ENCODE measurements around the gene TRAFD1. TPM values are rescaled to one million over a fixed set of nuclear protein-coding genes. Genes with fewer than 3 reads are reported as not detected.

Gene TRAFD1
- polyA plus RNA-seq, 1 experiment: 73.4 TPM

DNA sequence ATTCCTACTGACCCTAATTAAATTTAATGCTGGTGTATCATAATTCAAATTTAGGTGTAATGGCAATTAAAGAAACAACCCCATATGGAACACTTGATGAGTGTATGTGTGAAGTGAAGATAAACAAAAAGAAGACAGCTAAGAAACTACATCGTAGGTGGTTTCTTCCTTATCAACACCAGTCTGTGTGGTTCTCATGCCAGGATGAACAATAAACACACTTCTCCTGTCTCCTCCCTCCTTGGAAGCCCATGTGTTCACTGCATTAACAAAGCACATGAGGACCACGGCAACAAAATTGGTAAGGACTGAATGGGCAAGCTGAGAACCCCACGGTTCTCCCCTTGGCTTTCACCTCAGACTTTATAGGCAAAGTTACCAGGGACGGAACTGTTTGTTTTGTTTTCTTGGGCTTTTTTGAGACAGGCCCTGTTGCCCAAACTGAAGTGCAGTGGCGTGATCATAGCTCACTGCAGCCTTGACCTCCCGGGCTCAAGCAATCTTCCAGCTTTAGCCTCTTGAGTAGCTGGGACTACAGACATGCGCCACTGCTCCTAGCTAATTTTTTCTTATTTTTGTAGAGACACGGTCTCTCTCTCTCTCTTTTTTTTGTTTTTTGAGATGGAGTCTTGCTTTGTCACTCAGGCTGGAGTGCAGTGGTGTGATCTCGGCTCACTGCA lies 71.0 kb downstream of the TRAFD1 start:
- ChIA-PET POLR2A (no interaction called here), CTCF (interaction anchor here (0.9 to 5.6 kb wide), 4 partner anchors 192 to 222 kb away, joined by 3 to 79 read pairs (median 5); no protein-coding TSS in a partner anchor)
- no peaks in the 10 kb centered on the region for H3K27me3 ChIP-seq (ENCODE audit: control insufficient read depth, insufficient read depth, low read length)
- TF ChIP-seq, protein P1, sequence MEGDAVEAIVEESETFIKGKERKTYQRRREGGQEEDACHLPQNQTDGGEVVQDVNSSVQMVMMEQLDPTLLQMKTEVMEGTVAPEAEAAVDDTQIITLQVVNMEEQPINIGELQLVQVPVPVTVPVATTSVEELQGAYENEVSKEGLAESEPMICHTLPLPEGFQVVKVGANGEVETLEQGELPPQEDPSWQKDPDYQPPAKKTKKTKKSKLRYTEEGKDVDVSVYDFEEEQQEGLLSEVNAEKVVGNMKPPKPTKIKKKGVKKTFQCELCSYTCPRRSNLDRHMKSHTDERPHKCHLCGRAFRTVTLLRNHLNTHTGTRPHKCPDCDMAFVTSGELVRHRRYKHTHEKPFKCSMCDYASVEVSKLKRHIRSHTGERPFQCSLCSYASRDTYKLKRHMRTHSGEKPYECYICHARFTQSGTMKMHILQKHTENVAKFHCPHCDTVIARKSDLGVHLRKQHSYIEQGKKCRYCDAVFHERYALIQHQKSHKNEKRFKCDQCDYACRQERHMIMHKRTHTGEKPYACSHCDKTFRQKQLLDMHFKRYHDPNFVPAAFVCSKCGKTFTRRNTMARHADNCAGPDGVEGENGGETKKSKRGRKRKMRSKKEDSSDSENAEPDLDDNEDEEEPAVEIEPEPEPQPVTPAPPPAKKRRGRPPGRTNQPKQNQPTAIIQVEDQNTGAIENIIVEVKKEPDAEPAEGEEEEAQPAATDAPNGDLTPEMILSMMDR (IDR thresholded peaks at IDR 0.05; ENCODE audit: low read depth, low read length): no peak
- DNase-seq (ENCODE audit: low read depth, low spot score): no peak
- H3K4me3 ChIP-seq (ENCODE audit: low read depth, low read length): no peak overlapping the region
- H3K27ac ChIP-seq (ENCODE audit: low read depth, low read length): no peak overlapping the region
- H3K9me3 ChIP-seq (ENCODE audit: control insufficient read depth, insufficient read depth, low read length): no peaks in the 10 kb centered on the region

DNA sequence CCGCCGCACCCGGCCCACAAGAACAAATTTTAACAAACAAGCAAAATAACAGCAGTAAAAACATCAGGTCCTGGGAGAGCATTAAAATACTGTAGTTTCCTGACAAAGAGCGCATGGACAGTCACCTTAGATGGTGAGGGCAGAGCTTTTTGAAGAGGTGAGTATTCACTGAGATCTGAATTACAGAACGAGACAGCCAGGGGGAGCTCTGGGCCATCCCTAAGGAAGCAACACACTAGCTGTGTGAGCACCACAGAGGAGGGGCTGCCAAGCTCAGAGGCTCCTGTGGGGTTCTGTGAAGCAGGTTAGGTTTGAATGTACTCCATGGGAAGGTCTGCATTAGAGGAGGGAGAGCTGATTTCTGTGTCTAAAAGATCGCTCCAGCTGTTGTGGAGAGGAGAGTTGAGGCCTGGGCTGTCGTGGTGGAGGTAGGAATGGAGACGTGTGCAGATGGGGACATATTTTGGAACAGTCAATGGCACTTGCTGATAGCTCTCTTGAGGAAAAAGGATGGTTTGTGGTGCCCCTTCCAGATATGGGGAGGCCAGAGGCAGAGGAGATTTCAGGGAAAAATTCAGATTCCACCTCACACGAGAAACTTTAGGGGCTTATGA lies 72.9 kb downstream of the TRAFD1 start:
- no peak for DNase-seq (ENCODE audit: low read depth, low spot score)
- no peaks in the 10 kb centered on the region for H3K9me3 ChIP-seq (ENCODE audit: control insufficient read depth, insufficient read depth, low read length)
- ChIA-PET CTCF (interaction anchor here (0.6 to 5.6 kb wide), 42 partner anchors 8 to 273 kb away, joined by 3 to 79 read pairs (median 4); no protein-coding TSS in a partner anchor), POLR2A (interaction anchor here (1.5 kb wide), 1 partner anchor 189 kb away, joined by 4 read pairs; no protein-coding TSS in a partner anchor)
- H3K27me3 ChIP-seq (ENCODE audit: control insufficient read depth, insufficient read depth, low read length): no peaks in the 10 kb centered on the region
- no peak overlapping the region for H3K27ac ChIP-seq (ENCODE audit: low read depth, low read length)
- H3K4me3 ChIP-seq (ENCODE audit: low read depth, low read length): no peak overlapping the region
- TF ChIP-seq, protein P1 (IDR thresholded peaks at IDR 0.05; ENCODE audit: low read depth, low read length): peak; percentile 73

DNA sequence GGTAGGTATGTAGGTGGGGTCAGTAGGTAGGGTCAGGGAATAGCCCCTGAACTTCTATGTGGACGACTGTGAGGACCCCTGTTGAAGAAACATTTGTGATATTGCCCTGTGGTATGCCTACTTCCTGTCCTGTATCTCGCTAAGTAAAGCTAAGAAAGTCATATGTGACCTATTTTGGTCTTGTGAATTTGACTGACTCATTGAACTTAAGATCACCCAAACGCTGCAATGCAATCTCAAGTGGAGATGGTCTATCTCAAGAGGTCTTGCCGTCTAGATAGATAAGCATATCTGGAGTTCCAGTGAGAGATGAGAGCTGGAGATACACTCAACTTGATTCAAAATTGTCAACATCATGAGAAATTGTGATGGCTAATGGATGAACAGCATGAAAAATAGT lies 73.8 kb downstream of the TRAFD1 start:
- CTCF ChIA-PET: interaction anchor here (1.0 to 5.6 kb wide), 10 partner anchors 9 to 212 kb away, joined by 4 to 79 read pairs (median 7); no protein-coding TSS in a partner anchor
- DNase-seq (ENCODE audit: low read depth, low spot score): no peak
- no peaks in the 10 kb centered on the region for H3K9me3 ChIP-seq (ENCODE audit: control insufficient read depth, insufficient read depth, low read length)
- no peak overlapping the region for H3K4me3 ChIP-seq (ENCODE audit: low read depth, low read length)
- POLR2A ChIA-PET: no interaction called here
- TF ChIP-seq, protein P1 (IDR thresholded peaks at IDR 0.05; ENCODE audit: low read depth, low read length): no peak
- no peaks in the 10 kb centered on the region for H3K27me3 ChIP-seq (ENCODE audit: control insufficient read depth, insufficient read depth, low read length)
- H3K27ac ChIP-seq (ENCODE audit: low read depth, low read length): no peak overlapping the region

Small RNA genes lying within 50 kb of the gene (small RNA-seq; reads per million reads assigned to genes)
- not detected for gene RF00019 (ENCODE audit: insufficient read length, low read depth)

Other genes with a start within 250 kb of the TRAFD1 start
- gene TMEM116, start 112.4 kb upstream of the TRAFD1 start, polyA plus RNA-seq (2011; rRNA removed): 9.4 and 11.1 TPM in 2 replicates
- gene ERP29, start 112.1 kb upstream of the TRAFD1 start, polyA plus RNA-seq (2011; rRNA removed): 112 and 125 TPM in 2 replicates
- 16.8 and 17.9 TPM in 2 replicates for gene NAA25, start 16.8 kb upstream of the TRAFD1 start, polyA plus RNA-seq (2011; rRNA removed)